ENCODE measurements around the gene EXOC3L1.

Gene EXOC3L1, protein sequence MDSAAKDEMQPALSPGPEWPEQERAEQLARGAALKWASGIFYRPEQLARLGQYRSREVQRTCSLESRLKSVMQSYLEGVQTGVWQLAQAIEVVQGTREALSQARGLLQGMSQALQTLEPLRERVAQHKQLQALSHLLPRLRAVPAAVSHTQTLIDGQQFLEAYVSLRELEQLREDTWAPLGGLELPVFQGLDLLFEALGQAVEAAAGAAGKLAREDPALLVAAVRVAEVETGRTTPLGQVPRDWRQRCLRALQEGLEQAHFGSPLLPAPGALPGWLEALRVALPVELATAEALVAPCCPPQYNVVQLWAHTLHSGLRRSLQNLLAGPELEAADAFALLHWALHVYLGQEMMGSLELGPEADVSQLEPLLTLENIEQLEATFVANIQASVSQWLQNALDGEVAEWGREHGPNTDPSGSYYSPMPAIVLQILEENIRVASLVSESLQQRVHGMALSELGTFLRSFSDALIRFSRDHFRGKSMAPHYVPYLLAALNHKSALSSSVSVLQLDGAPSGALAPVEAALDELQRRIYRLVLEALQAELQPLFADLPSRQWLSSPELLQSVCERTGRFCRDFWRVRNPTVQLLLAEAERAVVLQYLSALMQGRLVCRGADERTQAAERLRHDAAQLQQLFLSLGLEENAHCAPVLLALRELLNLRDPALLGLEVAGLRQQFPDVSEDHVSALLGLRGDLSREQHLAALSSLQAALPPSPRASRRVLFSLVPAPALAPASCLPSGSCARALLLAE

GRCh38 chr16:67190041-67190440 is at the start of gene EXOC3L1:
Gene EXOC3L1 (minus strand): TSS chr16:67190136. CDS start chr16:67189676, 460 bp downstream.
- no peak for DNase-seq (ENCODE audit: low read depth in 2 of 2)

DNA sequence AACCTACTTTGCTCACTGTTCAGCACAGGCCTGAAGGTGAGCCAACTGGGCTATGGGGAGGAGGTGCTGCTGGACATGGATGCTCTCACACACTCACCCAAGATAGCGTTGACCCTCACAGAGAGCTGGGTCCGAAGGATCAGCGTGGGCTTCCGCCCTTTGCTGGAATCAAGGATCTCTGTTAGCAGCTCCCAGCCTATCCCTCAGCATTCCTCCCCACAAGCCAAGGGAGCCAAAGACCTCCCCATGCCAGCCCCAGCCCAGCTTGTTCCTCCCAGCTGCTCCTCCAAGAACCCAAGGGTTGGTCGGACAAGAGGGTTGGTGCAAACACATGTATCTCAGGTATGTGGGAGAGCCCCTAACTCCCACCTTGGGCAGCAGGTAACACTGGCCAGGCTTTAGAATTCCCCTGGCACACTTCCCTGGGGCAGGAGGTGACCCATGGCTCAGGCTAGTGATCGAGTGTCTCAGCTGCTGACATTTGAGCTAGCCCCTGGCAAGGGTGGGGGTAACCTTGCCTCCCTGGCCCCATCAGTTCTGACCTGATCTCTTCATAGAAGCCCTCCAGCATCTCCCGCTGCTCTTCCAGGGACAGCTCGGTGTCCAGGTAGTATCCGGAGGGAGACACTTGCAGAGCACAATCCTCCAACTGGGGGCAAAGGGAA is 49.0 kb upstream of the EXOC3L1 start:
- no peak for DNase-seq (ENCODE audit: low read depth in 2 of 2)

DNA sequence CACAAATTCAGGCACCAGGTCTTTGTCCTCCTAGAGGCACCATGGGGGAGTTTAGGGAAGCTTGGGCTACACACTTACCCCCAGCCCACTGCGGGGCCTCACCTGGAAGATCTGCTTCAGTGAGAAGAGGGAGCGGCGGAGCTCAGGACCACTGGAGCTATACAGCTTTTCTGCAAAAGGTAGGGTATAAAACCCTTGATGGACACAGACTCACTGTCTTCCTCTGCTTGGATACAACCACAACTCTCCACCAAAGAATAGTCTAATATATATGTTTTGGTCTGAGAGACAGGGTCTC is 48.3 kb upstream of the EXOC3L1 start:
- DNase-seq (ENCODE audit: low read depth in 2 of 2): no peak

DNA sequence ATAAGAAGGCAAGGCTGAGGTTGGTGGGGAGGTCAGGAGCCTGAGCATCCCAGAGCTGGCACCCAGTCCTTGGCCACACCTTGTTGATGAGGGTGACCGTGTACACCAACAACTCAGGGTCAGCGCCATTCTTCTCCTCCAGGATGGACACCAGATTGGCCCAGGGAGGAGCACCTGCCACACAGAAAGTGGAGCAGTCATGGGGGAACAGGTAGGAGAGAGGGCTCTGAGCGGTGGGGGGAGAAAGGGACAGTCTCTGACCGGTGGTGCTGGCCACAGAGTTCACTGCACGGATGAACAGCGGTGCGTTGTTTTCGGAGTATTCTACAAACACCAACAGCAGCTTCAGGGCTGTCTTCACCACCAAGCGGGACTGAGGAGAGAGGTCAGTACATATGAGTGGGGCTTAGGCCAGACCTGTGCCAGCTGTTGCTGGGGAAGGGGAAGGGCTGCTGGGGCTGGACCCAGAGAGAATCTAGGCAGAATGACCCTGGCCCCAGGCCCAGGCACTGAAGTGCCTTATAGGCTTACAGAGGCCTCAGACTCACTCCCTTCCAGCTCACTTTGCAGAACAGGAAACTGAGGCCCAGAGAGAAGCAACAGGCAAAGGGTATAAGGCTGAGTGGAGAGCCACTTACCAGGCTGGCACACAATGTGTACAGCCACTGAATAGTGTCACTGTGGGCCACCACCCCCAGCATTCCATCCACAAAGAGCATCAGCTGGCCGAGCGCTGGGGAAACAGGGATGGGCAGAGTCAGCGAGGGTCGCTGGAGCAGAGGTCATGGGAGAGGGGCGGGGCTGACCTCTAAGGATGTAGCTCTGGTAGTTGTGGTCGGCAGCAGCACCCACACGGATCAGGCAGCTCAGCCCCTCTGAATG is 47.7 kb upstream of the EXOC3L1 start:
- no peak for DNase-seq (ENCODE audit: low read depth in 2 of 2)

GRCh38 chr16:67236563-67237395 is 46.8 kb upstream of the EXOC3L1 start:
- DNase-seq (ENCODE audit: low read depth in 2 of 2): peak in 1 of 2 donors; percentile 31

DNA sequence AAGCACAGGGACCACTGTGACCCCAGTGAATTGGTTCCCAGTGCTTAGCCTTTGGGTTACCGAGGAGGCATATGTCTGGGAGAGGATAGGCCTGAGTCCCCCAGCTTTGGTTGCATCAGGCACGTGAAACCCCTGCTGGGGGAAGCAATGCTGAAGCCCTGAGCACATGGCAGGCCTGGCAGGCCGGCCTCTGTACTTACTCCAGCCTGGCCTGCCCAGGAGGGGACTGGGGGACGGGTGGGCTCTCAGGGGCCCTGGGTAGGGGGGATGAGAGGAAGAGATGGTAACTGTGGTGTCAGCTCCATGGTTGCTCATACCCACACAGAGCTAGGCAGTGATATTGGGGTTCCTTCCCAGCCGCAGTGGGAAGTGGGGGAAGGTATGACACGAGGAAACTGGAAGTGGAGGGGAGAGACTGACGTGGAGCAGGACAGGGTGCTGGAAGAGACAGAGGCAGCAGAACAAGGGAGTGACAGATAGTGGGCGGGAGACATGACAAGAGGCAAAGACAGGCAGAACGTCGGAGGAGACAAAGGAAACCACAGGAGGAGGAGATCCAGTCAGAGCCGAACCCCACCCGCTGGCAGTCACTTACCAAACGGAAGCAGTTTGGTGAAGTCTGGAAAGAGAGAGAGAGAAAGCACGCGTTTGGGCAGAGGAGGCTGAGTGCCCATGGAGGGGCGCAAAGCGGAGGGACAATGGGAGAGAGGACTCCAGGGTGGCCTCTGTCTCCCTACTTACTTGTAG is 46.1 kb upstream of the EXOC3L1 start:
- no peak for DNase-seq (ENCODE audit: low read depth in 2 of 2)

- DNase-seq (ENCODE audit: low read depth in 2 of 2): no peak
Measured at GRCh38 chr16:67234180-67234597, 44.3 kb upstream of the EXOC3L1 start.

DNA sequence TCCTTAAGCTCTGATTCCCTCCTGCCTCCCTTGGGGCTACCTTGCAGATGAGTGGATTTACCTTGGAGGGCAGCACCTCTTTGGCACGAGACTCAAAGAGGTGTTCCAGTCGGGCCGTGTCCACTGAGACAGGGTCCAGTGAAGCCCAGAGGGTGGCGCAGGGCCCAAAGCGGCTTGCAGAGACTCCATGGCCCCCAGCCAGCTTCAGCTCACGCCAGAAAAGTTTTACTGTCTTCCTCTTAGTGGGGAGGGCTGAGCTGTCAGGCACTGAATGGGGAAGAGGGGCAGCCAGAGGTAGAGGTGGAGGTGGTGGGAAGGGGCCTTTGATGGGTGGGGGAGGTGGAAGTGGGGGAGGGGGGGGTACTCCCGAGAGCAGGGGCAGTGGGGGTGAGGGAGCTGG is 43.7 kb upstream of the EXOC3L1 start:
- no peak for DNase-seq (ENCODE audit: low read depth in 2 of 2)

DNA sequence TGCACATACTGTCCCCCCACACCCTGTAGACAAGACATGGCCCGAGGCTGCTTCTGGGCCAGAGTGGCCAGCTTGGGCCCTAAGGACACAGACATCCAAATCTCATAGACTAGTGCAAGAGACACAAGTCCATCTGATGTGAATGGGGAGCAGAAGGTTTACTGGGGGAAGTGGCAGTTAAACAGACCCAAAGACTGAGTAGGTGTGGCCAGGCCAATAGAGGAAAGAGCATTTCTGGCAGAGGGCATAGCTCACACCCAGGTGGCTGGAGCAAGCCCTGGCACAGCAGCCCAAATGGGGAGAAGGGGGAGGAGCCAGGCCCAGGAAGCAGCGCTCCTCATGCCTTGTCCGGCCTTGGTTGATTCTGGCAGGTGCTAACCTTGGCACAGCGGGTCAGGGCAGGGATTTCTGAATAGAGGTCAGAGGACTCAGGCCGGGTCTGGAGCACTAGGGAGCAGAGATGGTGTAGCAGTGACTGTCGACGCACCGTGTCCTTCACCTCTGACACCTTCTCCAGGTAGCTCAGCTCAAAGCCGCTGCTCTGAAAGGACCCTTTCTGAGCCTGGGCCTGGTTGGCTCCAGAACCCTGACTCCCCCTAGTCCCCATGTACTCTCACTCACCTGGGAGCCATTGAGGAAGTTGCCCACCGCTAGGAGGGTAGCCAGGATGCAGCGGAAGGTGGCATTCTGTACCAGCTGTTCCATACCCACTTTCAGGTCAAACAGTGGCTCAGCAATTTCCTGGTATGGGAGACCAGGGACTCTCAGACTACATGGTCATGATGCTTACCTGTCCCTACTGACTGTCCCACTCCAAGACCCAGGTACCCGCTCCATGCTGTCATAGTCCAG is 41.1 kb upstream of the EXOC3L1 start:
- no peak for DNase-seq (ENCODE audit: low read depth in 2 of 2)

DNA sequence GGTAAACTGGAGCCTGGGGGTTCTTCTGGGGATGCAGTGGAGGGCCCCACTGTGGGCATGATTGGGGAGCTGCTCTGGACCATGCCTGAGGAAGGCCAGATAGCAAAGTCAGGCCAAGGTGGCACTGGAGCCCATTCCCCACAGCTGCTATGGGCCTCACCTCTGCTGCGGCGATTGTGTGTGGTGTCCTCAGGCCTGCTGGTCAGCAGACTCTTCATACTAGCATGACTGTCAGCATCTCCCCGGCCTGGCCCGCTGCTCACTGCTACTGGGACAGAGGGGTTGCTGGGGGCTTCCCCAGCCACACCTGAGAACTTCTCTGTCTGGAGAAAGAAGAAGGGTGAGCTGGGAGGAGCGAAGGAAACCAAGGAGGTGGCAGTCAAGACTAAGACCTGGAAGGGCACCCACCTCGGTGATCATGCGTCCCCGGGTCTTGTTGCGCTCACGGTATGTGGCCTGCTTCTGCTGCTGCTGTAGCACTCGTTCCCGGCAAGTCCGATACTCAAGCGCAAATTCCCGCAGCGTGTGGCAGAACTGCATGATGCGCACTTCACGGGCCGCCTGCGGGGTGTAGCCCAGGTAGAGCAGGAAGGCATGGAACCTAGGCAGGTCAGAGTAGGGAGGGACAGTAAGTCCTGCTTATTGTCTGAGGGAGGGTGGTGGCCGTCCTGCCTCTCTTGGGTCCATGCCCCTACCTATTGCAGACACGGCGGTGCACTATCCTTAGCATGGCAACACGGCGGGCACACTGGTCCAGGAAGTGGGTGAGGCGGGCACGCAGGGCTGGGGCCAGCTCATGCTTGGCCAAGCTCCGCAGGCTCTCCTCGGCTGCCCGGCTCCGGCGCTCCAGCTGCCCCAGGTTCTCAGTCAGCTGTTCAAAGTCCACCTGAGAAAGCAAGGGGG is 40.2 kb upstream of the EXOC3L1 start:
- DNase-seq (ENCODE audit: low read depth in 2 of 2): no peak

DNA sequence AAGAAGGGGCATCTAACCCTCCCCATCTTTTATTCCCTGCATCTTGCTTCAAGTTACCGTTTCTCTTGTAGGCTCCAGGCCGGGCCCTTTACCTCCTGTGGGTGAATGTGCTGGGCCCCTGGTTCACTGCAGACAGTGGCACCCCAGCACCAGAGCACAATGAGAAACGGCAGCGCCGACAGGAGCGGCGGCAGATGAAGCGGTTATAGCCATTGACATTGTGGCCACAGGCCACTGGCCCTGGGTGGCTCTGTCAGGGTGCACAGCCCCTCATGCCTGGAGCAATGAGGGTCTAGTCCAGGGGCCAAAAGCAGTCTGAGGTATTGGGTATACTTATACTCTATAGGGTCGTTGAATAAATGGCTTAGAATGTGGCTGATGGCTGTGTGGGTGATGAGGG is 39.0 kb upstream of the EXOC3L1 start:
- no peak for DNase-seq (ENCODE audit: low read depth in 2 of 2)

DNA sequence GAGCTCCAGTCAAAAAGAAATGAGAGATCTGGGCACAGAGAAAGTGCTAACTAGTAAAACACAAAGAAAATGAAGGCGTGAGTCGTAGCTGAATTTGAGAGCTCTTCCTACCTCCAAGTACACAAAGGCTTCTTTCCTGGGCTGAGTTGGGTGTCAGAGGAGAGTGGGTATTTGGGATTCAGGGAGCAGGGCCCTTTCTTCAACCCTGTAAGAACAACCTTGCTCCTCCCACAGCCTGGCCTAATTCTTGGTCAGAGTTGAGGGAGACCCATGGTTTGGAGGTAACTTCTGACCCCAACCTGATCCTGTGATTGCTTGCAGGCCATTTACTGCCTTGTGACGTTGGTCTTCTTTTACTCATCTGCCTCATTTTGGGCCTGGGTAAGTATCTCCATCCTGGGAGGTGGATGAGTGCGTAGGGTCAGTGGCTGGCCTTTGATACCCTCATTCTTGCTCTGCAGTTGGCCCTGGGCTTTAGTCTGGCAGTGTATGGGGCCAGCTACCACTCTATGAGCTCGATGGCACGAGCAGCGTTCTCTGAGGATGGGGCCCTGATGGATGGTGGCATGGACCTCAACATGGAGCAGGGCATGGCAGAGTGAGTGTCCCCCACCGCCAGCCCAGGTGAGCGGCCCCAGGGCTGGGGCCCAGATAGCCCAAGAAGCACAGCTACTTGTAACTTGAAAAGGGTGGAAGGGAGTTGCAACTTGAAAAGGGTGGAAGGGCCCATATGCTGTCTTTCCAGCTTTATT is 38.3 kb upstream of the EXOC3L1 start:
- DNase-seq (ENCODE audit: low read depth in 2 of 2): no peak

- DNase-seq (ENCODE audit: low read depth in 2 of 2): no peak
Measured at GRCh38 chr16:67227567-67227921, 37.6 kb upstream of the EXOC3L1 start.

- peak; percentile 95 to 98 for DNase-seq (ENCODE audit: low read depth in 2 of 2)
Measured at GRCh38 chr16:67226804-67227566, 37.0 kb upstream of the EXOC3L1 start, which contains the start of gene TMEM208. Gene TMEM208 (plus strand): TSS chr16:67227130. CDS start chr16:67227219, 89 bp downstream.

DNA sequence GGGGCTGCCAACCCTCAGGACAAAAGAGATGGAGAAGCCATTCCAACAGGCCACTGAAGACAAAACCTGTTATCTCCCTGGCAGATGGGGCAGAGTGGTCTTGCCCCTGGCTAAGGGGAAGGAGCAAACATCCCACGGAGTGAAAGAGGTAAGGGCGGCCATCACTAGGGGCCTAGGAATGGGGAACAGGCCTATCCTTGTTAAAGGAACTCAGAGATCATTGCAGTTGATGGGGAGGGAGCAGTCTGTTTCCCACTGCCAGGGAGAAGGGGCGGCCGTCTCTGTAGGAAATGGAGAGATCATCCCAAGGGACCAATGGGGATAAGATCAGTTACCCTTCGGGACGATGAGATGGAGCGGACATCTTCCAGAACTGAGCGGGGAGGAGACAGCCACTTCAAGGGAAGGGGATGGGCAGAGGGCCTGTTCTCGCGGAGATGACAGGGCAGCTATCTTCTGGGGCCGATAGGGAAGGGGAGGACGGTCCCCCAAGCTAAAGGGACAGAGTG is 36.4 kb upstream of the EXOC3L1 start:
- no peak for DNase-seq (ENCODE audit: low read depth in 2 of 2)

DNA sequence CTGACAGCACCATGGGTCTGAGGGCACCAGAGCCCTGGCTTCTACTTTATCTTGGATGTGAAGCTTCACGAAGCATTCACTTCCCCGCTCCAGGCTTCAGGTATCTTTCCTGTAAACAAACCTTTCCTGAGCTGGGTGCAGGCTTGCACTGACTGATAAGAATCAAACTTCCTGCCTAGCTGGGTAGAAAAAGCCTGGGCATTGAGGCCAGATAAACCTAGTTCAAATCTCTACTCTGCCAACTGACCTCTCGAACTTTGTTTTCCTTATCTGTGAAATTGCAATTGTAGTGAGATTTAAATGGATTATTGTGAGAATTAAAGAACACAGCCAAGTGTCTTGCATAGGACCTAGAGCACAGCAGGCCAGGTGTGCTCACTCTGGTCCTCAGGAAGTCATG is 34.1 kb upstream of the EXOC3L1 start:
- no peak for DNase-seq (ENCODE audit: low read depth in 2 of 2)

Data from activated CD8-positive, alpha-beta memory T cell treated with anti-CD3 and anti-CD28 coated beads for 4 hours (primary cell).